PC-3 (cell line): ENCODE data around the gene SLC35F1. TPM values are rescaled to one million over a fixed set of nuclear protein-coding genes. Genes with fewer than 3 reads are reported as not detected.

ENCODE experiments used
- ATAC-seq: fragments of 200-7000 bp; cut with Tn5 transposase; 2 replicates; pipeline ENCODE4 v1.9.1; 2020; ENCODE audit warnings: mild to moderate bottlenecking, moderate library complexity
- BruUV-seq: library from RNA; stranded (reverse); fragments of 400-500 nt; replicated peaks from 2 replicates; lab custom pipeline; 2021; lab: Mats Ljungman, UMichigan
- CTCF ChIA-PET: fragments of 300-600 bp; sonication (Branson Sonifier 250); formaldehyde crosslinking; loops from one replicate; lab custom pipeline; 2022; ENCODE audit warnings: antibody characterized with exemption; lab: Charles Lee
- POLR2A ChIA-PET: fragments of 300-600 bp; sonication (Branson Sonifier 250); formaldehyde crosslinking; loops from one replicate; lab custom pipeline; 2022; ENCODE audit warnings: antibody characterized with exemption; ENCODE audit not compliant: unreplicated experiment; lab: Charles Lee
- DNase-seq: peaks from one replicate; pipeline ENCODE4 v3.0.0-alpha.2; 2015
- H2AFZ ChIP-seq: fragments of 300-600 bp; sonication (generic); 2 replicates; pipeline ENCODE4 v1.6.0; 2016; ENCODE audit warnings: antibody characterized with exemption, low read length
- H3F3A ChIP-seq: fragments of 300-600 bp; sonication (generic); one replicate; pipeline ENCODE4 v1.6.0; 2017; ENCODE audit warnings: antibody characterized with exemption, low read length, control low read depth, mild to moderate bottlenecking; ENCODE audit not compliant: unreplicated experiment
- H3K27ac ChIP-seq: fragments of 300-600 bp; sonication (generic); 2 replicates; pipeline ENCODE4 v1.5.1; 2016; ENCODE audit warnings: mild to moderate bottlenecking, low read length
- H3K27me3 ChIP-seq: fragments of 300-600 bp; sonication (generic); 2 replicates; pipeline ENCODE4 v1.6.1; 2016; ENCODE audit warnings: low read length, mixed read lengths
- H3K36me3 ChIP-seq: fragments of 300-600 bp; sonication (generic); 2 replicates; pipeline ENCODE4 v1.6.1; 2016; ENCODE audit warnings: low read depth, mixed run types, low read length, mixed read lengths
- H3K4me1 ChIP-seq: fragments of 300-600 bp; sonication (generic); 2 replicates; pipeline ENCODE4 v1.5.1; 2016; ENCODE audit warnings: low read length; ENCODE audit not compliant: insufficient read depth
- H3K4me2 ChIP-seq: fragments of 300-600 bp; sonication (generic); 2 replicates; pipeline ENCODE4 v1.6.0; 2016; ENCODE audit warnings: low read length
- H3K4me3 ChIP-seq: fragments of 300-600 bp; sonication (generic); 2 replicates; pipeline ENCODE4 v1.5.1; 2016; ENCODE audit warnings: mild to moderate bottlenecking, low read length, mixed read lengths
- H3K79me2 ChIP-seq: fragments of 300-600 bp; sonication (generic); 2 replicates; pipeline ENCODE4 v1.6.1; 2017; ENCODE audit warnings: low read length, mixed read lengths
- H3K9ac ChIP-seq: fragments of 300-600 bp; sonication (generic); 2 replicates; pipeline ENCODE4 v1.6.0; 2016; ENCODE audit warnings: mild to moderate bottlenecking, low read length
- H3K9me2 ChIP-seq: fragments of 300-600 bp; sonication (generic); replicated peaks from 2 replicates; pipeline ENCODE4 v1.6.1; 2016; ENCODE audit warnings: mixed run types, low read length, mixed read lengths
- H3K9me3 ChIP-seq: fragments of 300-600 bp; sonication (generic); 2 replicates; pipeline ENCODE4 v1.6.1; 2016; ENCODE audit warnings: low read length, mixed read lengths
- H4K20me1 ChIP-seq: fragments of 300-600 bp; sonication (generic); 2 replicates; pipeline ENCODE4 v1.6.1; 2016; ENCODE audit warnings: low read length, mixed read lengths
- EZH2 ChIP-seq: fragments of 300-600 bp; sonication (generic); IDR thresholded peaks from one replicate; pipeline ENCODE4 v1.6.1; 2017; ENCODE audit warnings: antibody characterized with exemption, mild to moderate bottlenecking, low read length; ENCODE audit not compliant: unreplicated experiment
- EZH2phosphoT487 ChIP-seq: fragments of 300-600 bp; sonication (generic); IDR thresholded peaks from 2 replicates; pipeline ENCODE4 v1.6.1; 2018; ENCODE audit warnings: mild to moderate bottlenecking, antibody characterized with exemption, low read length, borderline replicate concordance
- intact Hi-C: fragments of 100-400 bp; cut with micrococcal nuclease; formaldehyde crosslinking; loops from 2 replicates; pipeline ENCODE4 v1.9.0; 2023
- total RNA-seq: library from RNA; depleted of rRNA; stranded (reverse); fragments of >200 nt; gene quantifications from 2 replicates; pipeline ENCODE4 v1.2.3, GENCODE V29; 2014
- TF ChIP-seq, protein P1 (sequence below): fragments of 300-600 bp; sonication (generic); conservative IDR thresholded peaks from 2 replicates; pipeline ENCODE4 v1.5.1; 2017; ENCODE audit warnings: antibody characterized with exemption, low read depth, mild to moderate bottlenecking, low read length

The SLC35F1 gene
- total RNA-seq, 1 experiment from 2014 or later = not detected

DNA sequence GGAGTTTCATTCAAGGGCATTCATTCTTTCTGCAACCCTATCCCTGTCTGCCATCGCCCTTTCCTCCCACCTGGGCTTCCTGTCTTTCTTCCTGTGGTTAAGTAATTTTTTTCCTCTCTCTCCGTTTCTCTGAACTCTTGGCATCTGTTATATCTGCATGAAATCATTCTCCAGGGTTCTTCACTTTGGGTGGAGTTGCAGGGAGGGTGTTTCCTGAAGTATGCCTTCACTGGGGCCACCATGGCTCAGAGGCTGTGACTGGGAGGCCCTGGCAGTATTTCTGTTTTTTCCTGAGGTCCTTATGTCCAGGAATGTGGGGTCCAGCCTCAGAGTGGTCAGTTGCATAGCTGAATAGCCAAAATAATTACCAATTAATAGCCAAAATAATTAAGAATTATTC, 137.2 kb downstream of the SLC35F1 start:
- Histone ChIP-seq H3K9me3 (no peaks in the 10 kb centered on the region), H3K4me3 (no peak overlapping the region), H3K79me2 (no peaks in the 10 kb centered on the region), H4K20me1 (no peaks in the 10 kb centered on the region), H2AFZ (no peak overlapping the region), H3K9me2 (no peaks in the 10 kb centered on the region), H3K9ac (no peak overlapping the region), H3K27me3 (no peaks in the 10 kb centered on the region), H3K4me1 (no peaks in the 10 kb centered on the region), H3K27ac (no peak overlapping the region), H3K36me3 (no peaks in the 10 kb centered on the region), H3F3A (no peaks in the 10 kb centered on the region), H3K4me2 (no peak overlapping the region)
- ATAC-seq (no peak), DNase-seq (no peak)
- POLR2A ChIA-PET = no interaction called here
- intact Hi-C loops = no loop called here
- CTCF ChIA-PET = no interaction called here
- TF ChIP-seq EZH2 (no peak), EZH2phosphoT487 (no peak)
- TF ChIP-seq, protein P1, sequence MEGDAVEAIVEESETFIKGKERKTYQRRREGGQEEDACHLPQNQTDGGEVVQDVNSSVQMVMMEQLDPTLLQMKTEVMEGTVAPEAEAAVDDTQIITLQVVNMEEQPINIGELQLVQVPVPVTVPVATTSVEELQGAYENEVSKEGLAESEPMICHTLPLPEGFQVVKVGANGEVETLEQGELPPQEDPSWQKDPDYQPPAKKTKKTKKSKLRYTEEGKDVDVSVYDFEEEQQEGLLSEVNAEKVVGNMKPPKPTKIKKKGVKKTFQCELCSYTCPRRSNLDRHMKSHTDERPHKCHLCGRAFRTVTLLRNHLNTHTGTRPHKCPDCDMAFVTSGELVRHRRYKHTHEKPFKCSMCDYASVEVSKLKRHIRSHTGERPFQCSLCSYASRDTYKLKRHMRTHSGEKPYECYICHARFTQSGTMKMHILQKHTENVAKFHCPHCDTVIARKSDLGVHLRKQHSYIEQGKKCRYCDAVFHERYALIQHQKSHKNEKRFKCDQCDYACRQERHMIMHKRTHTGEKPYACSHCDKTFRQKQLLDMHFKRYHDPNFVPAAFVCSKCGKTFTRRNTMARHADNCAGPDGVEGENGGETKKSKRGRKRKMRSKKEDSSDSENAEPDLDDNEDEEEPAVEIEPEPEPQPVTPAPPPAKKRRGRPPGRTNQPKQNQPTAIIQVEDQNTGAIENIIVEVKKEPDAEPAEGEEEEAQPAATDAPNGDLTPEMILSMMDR = no peak
- no TSS peak for BruUV-seq

GRCh38 chr6:118054082-118054481, 147.0 kb downstream of the SLC35F1 start:
- Histone ChIP-seq H3K36me3 (no peaks in the 10 kb centered on the region), H3K4me3 (no peak overlapping the region), H3K27me3 (no peaks in the 10 kb centered on the region), H3F3A (no peaks in the 10 kb centered on the region), H2AFZ (no peak overlapping the region), H3K9me2 (no peaks in the 10 kb centered on the region), H3K79me2 (no peaks in the 10 kb centered on the region), H4K20me1 (no peaks in the 10 kb centered on the region), H3K9me3 (no peaks in the 10 kb centered on the region), H3K4me2 (no peak overlapping the region), H3K27ac (no peak overlapping the region), H3K9ac (no peak overlapping the region), H3K4me1 (no peaks in the 10 kb centered on the region)
- intact Hi-C loops = no loop called here
- TF ChIP-seq EZH2 (no peak), EZH2phosphoT487 (no peak)
- TF ChIP-seq, protein P1 = no peak
- no TSS peak for BruUV-seq
- ATAC-seq (no peak), DNase-seq (no peak)
- POLR2A ChIA-PET = no interaction called here
- CTCF ChIA-PET = no interaction called here

GRCh38 chr6:118061666-118062065, 154.6 kb downstream of the SLC35F1 start:
- TF ChIP-seq EZH2phosphoT487 = no peak
- no peak for TF ChIP-seq EZH2
- TF ChIP-seq, protein P1 = no peak
- Histone ChIP-seq H3K27ac (no peak overlapping the region), H3K79me2 (no peaks in the 10 kb centered on the region), H3K27me3 (no peaks in the 10 kb centered on the region), H3K9me2 (no peaks in the 10 kb centered on the region), H3K9ac (no peak overlapping the region), H3K36me3 (no peaks in the 10 kb centered on the region), H3F3A (no peaks in the 10 kb centered on the region), H3K9me3 (no peaks in the 10 kb centered on the region), H3K4me2 (no peak overlapping the region), H3K4me3 (no peak overlapping the region), H4K20me1 (no peaks in the 10 kb centered on the region), H2AFZ (no peak overlapping the region), H3K4me1 (no peaks in the 10 kb centered on the region)
- intact Hi-C loops = no loop called here
- no peak for DNase-seq
- ATAC-seq = no peak
- BruUV-seq = no TSS peak
- ChIA-PET CTCF (no interaction called here), POLR2A (no interaction called here)
